DOHH2 (cell line): ENCODE data around the gene VILL.

Source experiments
- CTCF ChIP-seq: fragments of 200-600 bp; sonication (generic); IDR thresholded peaks from one replicate; pipeline ENCODE4 v1.5.1; 2014; ENCODE audit warnings: antibody characterized with exemption, mild to moderate bottlenecking, low read depth, low read length; ENCODE audit not compliant: poor library complexity, severe bottlenecking
- EZH2phosphoT487 ChIP-seq: fragments of 200-600 bp; sonication (generic); IDR thresholded peaks from 2 replicates; pipeline ENCODE4 v1.6.1; 2017; ENCODE audit warnings: borderline replicate concordance, mild to moderate bottlenecking, antibody characterized with exemption, low read length, moderate library complexity, mixed read lengths

GRCh38 chr3:38005076-38006020, 14.8 kb downstream of the VILL start:
- no peak for TF ChIP-seq CTCF
- TF ChIP-seq EZH2phosphoT487: no peak
